SIG-M5 treated with dmso at 0.1 percent for 504 hours (cell line): ENCODE data around the gene DMD.
"Not testable (repeated sequence)": the region's sequence is repeated elsewhere in the genome, so short reads cannot be mapped to it uniquely, and the experiment has no call there.

ENCODE experiments used
- DNase-seq: peaks from one replicate; lab custom pipeline; 2025; ENCODE audit not compliant: unreplicated experiment; lab: John Stamatoyannopoulos, UW

DMD gene

DNA sequence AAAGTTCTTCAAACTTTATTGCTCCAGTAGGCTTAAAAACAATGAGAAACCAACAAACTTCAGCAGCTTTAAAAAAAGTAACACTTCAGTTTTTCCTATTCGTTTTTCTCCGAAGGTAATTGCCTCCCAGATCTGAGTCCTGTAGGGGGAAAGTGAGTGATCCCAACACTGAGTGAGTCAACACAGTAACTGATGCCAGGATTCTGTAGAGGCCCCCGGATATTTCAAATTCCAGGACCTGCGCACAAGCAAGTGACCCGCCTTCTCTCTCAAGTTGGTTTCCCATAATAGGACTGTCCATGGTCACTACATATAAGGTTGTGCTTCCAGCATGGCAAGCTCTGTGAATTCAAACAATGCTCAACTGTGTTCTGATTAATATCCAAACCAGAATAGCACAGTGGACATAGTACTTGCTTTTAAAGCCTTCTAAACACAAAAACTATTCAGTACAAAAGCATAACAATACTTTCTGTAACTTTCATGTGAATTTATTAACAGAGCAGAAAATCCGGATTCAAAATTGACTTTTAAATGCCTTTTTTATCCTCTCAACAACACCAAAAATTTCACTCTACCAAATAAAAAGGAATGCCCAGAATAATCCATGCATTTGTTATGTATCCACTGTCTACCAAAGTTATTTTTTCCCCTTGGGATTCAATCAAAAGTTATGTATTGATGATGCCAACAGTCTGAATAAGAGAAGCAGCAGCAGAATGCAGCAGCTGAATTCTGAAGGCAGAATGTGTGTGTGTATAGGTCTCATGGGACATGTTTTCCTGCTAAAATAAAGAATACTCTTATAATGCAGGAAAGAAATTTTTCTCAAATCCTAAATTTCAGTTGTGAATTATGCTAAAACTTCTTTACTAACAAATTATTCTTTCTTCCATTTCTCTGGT, at the start of gene DMD:
DMD (minus strand) TSS at position 194 of the 905 bp plus-strand sequence. CDS start 237 bp downstream, outside the sequence.
- DNase-seq: no peak

DNA sequence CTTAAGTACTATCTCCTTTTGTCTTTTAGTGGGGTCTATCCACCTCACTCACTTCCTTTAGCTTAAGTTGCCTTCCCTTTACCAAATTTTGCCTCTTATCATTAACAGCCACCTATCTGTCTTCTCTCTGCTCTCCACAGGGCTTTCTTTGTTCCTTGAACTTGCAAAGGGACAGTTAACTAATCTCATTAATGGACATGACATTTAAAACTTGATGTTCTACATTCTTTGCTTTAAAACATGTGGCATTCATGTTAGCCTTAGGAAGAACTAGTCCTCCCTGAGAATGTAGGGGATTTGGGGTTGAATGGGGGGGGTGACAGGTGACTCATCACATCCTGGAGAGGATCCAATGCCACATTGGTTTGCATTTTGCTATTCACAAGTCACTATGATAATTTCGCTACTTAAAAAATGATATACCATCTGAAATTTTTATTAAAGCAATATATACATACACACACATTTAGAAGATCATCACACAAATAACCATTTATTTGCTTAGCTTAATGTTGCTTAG, 41.0 kb upstream of the DMD start:
- DNase-seq: no peak

DNA sequence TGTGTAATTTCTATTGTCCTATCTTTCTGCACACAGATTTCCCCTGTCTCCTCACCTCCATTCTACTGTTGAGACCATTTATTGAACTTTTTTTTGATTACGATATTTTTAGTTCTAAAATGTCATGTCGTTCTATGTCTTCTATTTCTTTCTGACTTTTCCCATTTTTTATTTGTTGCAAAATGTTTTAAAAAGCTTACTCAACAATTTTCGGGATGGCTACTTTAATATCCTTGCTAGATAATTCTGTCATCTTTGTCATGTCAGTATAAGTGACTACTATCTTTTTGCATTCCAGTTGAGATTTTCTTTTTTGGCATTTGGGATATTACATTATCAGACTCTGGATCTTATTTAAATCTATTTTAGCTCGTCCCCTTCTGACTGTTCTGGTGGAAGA, 7.5 kb upstream of the DMD start:
- DNase-seq: no peak

DNA sequence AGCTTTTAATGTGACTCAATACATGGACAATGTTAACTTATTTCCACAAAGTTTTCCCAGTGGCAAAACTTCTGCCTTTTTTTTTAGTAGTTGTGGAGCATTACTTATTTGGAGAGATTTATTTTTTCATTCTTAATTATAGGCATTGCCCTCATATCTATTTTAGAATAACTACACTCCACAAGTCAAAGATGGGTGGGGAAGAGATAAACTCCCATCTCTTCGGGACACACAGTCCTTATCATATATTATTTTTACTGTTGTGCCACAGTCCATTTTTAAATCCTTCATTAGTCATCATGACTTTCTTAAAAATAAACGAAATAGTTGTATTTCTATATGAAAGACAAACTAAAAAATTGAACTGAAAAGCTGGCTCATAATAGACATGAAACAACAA, 1.2 kb downstream of the DMD start:
- no peak for DNase-seq

DNA sequence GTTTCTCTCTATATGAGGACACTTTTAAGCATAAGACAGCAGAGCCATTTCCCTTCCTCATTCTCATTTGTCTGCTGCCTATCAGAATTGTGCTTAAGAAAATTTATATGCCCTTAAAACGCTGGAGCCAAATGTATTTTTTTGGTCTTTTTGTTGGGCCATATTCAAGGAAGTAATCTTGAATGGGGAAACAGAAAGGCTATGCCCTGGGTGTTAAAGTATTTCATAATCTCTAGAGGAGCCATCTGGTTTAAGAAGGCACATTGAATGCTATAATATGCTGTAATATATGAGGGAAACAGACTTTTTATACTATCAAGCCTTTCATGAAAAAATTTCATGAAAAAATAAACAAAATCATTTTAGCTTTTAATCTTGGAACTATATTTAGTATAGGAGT, 4.3 kb downstream of the DMD start:
- no peak for DNase-seq

DNA sequence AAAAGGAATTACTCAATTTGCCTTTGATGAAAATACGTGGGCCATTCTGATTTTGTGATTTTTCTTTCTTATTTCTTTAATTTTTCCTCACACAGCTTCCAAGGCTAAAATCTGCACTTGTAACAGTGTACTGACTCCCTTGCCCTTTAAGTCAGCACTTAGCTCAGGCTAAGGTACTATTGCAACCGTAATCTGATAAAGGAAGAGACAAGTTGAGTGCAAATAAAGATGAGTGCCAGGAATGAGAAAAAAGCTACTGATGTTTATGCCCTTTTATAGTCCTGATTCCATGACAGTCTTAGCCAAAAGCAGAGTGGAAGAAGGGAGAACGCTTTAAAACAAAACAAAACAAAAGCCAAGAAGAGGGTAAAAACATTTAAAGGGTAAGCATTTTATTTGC, 6.0 kb downstream of the DMD start:
- DNase-seq: no peak

DNA sequence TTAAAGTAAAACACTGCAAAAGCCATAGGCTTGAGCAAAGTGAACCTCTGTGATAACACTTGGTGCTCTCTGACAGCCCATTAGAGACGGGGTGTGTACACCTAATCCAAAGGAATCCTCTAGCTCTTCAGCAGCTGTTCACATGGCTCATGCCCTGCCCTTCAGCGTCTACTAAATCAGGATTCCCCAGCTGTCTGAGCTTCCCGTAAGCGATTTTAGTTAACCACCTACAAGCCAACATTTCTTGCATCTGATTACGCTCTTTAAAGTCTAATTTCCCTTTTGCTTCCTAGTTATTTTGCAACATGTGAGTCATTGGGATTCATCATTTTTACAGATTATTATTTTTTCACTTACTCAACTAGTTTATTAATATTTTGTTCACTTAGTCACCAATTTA, 6.5 kb downstream of the DMD start:
- no peak for DNase-seq

DNA sequence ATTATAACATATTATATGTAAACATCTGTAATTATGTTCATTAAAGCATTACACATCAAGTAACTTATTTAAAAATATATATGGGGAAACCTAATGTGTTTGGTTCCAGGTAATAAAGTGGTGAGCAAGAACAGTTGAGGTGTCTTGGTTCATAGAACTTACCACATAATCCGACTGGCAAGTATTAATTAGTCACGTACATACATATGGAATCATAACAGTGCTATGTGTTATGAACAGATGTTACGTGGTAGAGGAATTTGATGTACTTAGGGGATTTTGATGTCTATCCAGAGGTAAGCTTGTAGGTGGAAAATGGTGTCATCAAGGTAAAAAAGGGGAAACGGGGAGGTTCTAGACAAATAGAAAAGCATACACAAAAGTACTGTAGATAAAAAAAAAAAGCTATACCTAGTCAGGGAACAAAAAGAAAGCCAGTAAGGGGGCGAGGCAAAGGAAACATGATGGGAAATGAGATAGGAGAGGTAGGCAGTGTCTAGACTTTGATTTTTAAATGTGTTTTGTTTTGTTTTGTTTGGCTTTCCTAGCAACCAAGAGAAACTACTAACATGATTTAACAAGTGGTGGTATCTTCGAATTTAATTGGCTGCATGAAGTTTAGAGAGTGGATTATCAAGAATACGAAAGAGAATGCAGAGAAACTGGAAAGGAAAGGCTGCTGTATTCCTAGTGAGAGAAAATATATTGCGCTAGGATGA, 12.6 kb downstream of the DMD start:
- no peak for DNase-seq

DNA sequence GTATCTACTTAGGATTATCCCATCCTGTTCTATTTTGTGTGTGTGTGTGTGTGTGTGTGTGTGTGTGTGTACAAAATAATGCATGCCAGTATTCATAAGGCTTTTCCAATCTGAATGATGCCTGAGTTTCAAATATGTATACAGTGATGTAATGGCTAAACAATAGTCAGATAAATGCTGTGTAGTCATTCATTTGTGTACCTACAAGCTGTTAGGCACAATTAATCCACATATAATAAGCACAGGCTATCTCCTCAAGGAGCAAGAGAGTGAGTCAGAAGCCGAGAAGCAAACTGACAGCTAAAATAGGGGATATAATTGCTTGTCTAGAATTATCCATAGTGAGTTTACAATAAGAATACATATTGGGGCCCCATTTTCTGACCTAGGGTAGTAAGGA, 15.7 kb downstream of the DMD start:
- no peak for DNase-seq

DNA sequence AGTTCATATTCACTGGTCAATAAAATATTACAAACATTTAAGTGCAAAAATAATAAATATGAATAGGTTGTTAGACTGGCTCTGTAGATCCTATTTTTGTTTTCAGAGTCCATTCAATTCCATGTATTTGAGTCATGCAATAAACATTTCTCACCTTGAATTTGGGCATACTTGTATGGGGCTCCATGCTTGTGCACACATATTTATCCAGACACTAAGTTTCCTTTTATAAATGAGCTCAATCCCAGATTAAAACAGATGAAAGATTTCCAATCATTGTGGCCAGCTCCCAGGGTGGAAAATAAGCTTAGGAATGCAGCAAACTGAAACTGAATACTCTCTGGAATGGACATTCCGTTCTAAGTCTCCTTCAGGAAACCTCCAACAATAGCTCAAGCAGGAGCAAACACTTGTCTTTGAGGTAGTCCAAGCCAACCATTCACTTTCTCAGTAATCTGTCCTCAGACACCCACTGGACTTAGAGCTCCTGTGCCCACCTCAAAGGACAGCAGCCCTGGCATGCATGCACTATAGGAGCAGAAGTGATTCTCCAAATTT, 16.4 kb downstream of the DMD start:
- DNase-seq: no peak

DNA sequence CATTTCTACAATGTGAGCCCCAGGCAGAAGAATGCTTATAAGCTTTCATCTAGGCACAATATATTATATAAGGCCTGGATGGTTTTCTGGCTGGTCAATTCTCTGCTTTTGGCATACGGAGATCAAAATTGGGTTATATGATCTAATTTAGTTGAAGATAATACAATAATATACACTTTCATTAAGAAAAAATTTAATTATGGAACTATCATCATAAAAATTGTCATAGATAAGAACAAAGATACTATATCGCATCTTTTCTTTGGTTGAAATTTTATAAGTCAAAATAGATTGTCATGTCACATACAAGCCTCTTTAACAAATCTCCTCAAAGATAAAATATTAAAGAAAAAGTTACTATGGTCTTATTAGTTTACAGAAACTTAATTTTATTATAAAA, 17.1 kb downstream of the DMD start:
- no peak for DNase-seq

DNA sequence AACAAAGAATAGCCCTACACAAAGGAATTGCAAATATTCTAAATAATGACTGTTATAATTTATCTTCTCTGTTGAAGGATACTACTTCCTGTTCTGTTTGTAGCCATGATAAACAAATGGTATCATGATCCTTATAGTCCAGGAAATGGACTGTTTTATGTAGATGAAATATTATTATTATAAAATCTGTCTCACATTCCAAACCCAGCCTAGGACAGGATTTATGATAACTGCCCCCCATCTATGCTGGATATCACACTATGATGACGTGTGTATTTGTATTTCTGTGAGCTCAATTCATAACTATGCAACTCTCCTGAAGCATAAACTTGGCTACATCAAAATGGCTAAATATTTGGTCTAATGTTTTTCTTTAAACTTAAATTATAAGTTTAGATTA, 21.3 kb downstream of the DMD start:
- no peak for DNase-seq

DNA sequence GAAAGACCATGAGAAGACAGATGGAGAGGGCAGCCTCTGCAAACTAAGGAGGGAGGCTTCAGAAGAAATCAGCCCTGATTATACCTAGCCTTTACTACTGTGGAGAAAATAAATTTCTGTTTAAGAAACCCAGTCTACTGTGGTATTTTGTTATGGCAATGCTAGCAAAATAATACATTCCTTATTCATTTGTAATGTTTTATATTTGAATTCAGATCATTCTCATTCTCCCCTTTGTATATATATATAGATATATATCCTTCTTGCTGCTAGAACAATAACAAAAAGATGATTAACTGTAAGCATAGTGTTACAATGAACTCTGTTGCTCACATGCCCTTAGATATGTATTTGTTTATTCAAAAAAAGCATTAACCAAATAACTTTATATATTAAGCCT, 22.5 kb downstream of the DMD start:
- no peak for DNase-seq

DNA sequence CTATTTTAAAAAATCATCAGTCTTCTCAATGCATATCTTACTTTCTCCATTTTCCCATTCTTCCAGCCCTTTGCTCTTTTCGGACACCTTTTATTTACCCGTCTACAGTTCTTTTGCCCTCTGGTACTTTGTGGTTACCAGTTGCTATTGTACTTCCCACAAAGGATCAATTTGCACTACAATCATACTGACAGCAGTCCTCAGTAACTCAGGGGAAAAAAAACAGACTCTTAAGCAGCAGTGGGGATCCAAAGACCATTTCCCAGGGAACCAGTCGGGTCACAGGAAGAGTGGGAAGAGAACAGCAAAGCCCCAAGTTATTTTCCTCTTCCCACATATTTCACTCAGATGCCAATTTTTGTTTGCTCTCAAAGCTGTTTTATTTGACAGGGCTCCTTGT, 23.1 kb downstream of the DMD start:
- no peak for DNase-seq

DNA sequence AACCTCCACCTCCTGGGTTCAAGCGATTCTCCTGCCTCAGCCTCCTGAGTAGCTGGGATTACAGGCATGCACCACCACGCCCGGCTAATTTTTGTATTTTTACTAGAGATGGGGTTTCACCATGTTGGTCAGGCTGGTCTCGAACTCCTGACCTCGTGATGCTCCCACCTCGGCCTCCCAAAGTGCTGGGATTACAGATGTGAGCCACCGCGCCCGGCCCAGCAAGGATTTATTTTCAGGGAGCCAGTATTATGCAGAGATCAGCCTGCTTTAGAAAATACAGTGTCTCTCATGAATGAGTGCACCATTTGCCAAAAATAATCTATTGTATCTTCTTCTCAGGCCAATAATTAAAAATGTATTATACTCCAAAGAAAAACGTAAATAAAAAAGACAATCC, 26.5 kb downstream of the DMD start:
- not testable (repeated sequence) for DNase-seq

DNA sequence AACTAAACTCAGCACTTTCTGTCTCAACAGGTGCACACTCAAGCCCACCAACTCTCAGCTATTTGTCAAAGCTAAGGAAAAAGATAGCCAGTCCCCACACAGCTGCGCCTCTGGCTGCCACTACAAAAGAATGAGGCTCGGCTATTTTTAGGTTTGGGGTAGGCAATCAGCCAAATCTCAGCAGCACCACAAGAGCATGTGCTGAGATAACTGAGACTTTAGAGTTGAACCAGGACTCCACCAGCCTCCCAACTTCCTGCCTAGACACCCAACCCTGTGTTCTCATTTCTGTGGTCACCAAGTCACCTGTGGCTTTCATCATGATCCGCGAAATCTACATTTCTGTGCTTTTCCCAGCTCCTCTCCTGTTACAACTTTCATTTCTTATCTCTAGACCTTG, 28.0 kb downstream of the DMD start:
- DNase-seq: no peak

DNA sequence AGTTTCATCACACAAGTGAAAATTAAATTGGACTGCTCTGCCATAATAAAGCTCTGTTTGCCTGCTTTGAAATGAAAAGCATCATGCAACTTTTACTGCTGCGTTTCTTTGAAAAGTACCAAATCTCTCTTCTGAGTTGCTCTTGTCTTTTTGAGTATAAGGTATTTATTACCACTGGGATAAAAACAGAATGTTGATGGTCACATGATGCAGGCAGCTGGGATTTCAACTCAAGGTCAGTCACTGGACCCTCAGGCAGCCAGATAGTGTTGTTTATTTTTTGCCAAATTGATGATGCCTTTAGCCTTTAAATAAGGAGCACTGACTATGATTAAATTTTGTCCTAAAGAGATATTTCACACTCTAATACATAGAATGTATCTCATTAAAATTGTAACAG, 32.7 kb downstream of the DMD start:
- no peak for DNase-seq

DNA sequence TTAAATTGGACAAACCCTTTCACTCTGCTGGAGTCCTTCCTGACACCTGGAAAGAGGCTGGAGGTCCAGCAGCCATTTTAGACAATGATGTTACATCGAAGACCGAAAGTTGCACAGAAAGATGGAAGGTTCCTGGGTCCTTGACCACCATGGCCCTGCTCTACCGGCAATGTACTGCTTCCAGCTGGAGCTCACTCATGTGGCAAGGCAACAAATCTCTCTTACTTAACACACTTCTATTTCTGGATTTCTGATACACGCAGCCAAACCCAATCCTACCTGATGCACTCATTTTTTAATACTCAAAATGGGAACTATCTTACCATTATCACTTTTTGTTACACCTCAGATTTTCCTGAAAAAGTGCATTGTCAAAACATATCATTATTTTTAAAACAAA, 33.1 kb downstream of the DMD start:
- no peak for DNase-seq

DNA sequence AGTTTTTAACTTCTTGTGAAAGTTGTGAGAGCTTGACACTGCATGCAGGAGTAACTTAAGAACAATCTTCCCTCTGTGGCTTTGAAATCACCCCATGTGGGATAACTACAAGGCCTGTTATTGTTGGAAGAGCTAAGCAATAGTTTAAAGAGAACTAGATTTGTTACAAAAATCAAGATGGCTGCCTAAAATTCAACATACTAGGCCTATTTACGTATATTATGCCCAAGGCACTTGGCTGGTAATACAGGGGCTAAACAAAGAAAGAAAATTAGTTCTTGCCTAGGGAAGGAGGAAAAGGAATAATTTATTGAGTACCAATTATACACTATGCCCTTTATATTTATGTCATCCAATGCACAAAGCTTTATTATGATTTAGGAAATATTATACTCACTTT, 36.1 kb downstream of the DMD start:
- DNase-seq: no peak

DNA sequence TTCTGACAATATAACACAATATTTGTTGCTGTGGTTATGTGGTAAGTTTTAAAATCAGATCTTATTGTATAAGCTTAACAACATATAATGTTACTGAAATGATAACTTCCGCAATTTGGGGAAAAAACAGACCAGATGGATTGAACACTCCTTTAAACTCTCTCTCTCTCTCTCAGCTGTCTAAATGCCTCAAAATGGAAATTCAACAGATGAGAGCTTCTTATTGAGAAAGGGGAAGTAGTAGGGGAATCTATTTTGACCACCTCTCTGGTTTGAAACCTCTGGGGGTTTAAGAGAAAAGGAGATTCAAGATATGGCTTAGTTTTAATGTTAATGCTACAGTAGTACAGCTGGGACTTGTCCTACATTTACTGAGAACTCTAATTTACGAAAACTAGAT, 40.3 kb downstream of the DMD start:
- no peak for DNase-seq

DNA sequence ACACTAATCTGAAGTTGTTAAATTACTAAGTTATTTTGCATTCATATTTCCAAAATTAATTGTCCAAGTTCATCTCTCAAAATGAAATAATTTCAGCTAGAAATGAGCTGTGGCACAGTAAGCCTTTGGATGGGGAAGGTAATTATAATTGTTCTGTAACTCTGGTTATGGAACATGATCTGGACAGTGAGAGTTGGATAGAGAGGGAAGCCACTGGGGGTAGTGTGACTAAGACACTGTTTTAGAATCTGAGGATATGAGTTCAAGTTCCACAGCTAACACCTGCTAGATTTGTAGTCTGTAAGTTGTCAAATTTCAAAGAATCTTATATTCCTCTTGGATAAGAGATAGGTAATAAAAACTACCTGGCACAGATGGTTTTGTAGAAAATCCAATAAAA, 49.5 kb downstream of the DMD start:
- DNase-seq: no peak

DNA sequence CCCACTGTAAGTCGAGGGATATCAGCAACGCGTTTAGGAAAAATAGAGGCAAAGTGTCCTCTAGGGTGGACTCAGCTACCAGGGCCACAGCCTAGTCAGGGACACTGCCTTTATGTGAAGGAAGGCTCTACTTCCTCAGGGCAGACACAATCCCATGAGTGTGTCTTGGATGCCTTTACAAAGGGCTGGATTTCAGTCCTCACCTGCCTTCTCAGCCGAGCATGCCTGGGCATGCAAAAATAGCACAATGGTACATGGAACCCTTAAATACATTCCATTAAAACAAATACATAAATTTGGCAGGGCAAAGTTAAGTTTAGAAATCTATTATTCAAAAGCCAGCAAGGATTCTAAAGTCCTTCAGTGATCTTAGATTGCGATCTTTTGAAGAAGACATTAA, 51.1 kb downstream of the DMD start:
- DNase-seq: no peak
